ENCODE results near the gene POM121C.
A peak's percentile ranks its signal among the peaks of the same experiment; 100 is the strongest.
"Not testable (repeated sequence)": the region's sequence is repeated elsewhere in the genome, so short reads cannot be mapped to it uniquely, and the experiment has no call there.

The POM121C gene

DNA sequence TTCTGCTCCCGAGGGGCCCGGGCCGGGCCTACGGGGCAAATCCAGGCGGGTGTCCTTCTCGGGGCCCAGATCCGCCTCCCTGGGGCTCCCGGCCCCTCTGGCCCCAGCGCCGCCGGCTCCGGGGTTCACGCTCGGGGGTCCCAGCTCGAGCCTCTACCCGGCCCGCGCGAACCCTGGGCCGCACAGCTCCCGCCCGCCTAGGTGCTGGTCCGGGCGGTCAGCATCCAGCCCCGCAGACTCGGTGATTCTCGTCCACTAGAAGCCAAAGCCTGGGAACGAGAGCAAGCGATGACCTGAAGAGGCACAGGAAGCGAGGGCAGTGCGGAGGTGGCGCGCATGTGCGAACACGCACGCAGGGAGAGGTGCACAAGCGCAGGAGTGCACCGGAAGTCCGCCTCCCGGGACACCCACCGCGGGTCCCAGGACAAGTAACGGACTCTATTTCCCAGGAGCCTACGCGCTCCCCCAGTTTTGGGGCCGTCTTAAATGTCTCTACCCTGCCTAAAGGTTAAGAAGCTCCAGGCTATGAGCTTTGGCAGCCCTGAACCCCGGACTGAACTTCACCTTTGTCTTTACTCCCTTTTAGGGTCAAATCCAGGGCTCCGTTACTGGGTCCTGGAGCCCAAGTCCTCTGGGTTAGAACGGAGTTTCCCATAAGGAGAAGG, at the start of gene POM121C:
Gene POM121C, minus strand, starts transcription at position 321 of the 665 bp plus-strand sequence. CDS start 44,803 bp downstream, outside the sequence.
- DNase-seq (ENCODE audit: low read depth) = peak; percentile 81

DNA sequence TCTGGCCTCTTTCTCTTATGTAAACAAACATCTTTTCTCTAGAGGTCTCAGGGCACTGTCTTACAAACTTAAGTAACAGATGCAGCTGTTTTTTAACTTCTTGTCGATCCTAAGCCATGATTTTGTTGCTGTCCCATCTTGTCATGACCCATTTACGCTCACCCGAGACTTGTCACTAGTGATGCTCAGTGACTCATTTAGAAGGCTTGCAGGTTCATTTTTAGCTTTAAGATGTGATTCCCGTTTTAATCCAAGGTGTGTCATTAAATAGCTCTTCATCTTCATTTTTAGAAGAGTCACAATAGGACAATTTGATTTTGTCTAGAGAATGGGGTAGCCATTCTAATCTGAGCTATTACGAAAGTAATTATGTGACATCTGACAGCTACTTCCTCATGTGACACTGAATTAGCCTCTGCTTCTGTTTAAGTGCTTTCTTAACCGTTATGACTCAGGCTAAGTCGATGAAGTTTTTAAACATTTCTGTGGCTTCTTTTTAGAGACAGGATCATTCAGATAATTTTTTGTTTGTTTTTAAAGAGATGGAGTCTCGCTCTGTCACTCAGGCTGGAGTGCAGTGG, 48.7 kb upstream of the POM121C start:
- no peak for DNase-seq (ENCODE audit: low read depth)

DNA sequence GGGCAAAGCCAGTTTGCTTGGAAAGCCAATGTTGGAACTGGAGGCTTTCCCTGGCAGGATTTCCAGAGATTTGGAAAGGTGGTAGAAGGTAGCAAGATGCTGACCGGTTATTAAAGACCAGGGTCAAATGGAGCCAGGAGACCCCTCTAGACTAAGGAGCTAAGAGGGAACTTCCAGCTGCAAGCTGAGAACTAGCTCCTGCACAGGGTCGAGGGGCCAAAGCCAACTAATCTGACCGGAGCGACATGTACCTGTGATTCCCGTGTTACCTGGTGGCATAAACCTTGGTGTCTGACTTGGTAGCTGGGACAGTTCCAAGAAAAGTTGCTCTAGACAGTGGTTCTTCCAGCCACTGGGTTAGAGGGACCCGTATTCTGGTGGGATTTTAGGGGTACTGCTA, 47.8 kb upstream of the POM121C start:
- no peak for DNase-seq (ENCODE audit: low read depth)

DNA sequence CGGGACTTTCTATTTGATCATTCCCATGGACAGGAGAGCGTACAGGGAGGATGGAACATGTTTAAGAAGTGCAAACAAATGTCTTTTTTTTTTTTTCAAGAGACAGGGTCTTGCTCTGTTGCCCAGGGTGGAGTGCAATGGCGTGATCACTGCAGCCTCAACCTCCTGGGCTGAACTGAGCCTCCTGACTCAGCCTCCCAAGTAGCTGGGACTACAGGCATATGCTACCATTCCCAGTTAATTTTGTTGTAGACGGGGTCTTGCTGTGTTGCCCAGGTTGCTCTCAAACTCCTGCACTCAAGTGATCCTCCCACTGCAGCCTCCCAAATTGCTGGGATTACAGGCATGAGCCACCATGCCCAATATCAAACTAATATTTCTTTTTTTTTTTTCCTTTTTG, 46.5 kb upstream of the POM121C start:
- no peak for DNase-seq (ENCODE audit: low read depth)

DNA sequence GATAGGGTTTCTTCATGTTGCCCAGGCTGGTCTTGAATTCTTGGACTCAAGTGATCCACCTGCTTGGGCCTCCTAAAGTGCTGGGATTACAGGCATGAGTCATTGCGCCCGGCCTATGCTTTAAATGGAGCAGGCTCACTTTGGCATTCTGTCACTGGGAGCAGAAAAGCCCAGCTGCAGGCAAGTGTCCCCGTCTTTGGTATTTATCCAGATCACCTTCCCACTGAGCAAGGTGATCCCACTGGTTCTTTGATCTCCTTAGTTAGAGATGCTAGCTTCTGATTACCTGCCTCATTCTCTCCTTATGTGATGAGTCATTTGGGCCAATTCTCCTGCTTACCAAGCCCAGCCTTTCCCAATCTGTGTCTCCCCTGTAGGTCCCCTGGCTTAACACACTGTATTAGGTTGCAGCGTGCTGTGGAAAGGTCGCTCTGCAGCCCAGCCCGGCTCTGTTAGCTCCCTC, 45.3 kb upstream of the POM121C start:
- no peak for DNase-seq (ENCODE audit: low read depth)

DNA sequence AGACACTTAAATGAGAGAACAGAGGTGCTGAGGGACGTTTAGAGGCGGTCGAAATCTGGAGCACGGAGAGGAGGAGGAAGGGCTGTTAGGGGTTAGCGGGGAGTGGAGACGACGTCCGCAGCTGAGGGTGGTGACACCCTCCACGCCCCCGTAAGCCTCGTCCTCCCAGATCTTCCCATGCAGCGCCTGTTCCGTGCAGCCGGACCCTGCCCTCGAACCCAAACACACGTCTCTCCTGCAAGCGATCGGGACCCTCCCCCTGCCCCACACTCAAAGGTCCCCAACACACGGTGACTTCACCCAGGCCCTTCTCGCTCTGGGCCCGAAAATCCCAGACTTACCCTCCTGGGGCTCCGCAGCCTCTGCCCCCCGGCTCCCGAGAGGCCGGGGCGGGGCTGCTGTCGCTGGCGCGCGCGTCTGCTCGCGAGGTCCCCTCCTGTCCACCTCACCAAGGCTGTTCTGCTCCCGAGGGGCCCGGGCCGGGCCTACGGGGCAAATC, 41.2 kb upstream of the POM121C start:
- DNase-seq (ENCODE audit: low read depth) = not testable (repeated sequence)

DNA sequence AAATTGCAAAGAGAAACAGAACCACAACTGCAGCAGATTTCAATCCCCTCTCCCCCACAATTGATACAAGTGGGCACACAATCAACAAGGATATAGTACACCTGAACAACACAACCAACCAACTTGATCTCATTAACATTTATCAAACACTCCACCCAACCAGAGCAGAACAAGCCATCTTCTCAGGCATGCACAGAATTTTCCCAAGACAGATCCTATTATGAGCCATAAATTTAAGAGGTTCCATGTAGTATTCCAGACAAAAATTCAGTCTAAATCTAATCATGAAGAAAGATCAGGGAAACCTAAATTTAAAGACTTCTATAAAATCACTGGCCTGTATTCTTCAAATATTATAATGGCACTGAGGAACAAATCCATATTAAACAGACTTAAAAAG, 35.6 kb upstream of the POM121C start:
- DNase-seq (ENCODE audit: low read depth) = not testable (repeated sequence)

DNA sequence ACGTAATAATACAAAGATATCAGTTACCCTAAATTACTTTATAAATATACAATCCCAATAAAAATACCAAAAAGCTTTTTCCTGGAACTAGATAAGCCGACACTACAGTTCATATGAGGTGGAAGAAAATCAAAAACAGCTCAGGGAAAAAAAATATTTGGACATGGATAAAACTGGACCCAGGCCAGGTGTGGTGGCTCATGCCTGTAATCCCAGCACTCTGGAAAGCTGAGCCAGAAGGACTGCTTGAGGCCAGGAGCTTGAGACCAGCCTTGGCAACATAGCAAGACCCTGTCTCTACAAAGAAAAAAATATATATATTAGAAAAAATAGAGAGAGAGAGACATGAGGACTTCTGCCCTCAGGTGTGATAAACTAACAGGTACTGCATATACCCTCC, 32.7 kb upstream of the POM121C start:
- not testable (repeated sequence) for DNase-seq (ENCODE audit: low read depth)

DNA sequence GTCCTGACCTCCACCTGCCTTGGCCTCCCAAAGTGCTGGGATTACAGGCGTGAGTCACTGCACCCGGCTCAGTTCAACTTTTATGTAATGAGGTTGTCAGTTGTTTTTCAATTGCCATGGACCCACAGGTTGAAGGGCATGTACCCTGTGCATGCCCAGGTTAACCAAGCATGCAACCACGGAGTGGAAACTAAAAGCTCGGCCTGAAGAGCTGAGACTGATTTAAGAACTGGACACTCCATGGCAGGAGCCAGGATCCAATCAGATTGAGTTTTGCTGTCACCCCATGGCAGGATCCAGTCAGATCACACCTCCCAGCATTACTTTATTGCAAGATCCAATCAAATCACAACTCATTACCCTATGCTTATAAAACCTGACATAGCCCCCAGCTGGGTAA, 22.9 kb upstream of the POM121C start:
- not testable (repeated sequence) for DNase-seq (ENCODE audit: low read depth)

DNA sequence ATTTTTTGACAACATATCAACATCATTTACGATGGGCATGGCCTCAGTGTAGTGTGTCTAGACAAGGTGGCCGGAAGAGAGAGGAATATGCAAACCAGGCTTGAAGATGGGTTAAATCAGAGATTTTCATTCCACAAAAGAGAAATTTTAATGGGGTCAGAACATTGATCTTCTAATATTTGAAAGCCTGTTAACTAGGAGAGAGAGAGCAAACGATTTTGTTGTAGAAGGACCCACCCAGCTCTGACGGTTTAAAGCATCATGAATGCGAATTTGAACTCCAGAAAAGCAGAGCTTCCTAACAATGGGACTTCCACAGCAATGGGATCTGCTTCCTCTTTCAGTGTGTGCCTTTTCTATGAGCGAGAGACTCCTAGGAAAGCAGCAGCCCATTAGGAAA, 5.9 kb upstream of the POM121C start, which contains the start of gene SPDYE5:
Gene SPDYE5, plus strand, starts transcription at position 301 of the 400 bp plus-strand sequence. CDS start 1,728 bp downstream, outside the sequence.
- DNase-seq (ENCODE audit: low read depth) = not testable (repeated sequence)

DNA sequence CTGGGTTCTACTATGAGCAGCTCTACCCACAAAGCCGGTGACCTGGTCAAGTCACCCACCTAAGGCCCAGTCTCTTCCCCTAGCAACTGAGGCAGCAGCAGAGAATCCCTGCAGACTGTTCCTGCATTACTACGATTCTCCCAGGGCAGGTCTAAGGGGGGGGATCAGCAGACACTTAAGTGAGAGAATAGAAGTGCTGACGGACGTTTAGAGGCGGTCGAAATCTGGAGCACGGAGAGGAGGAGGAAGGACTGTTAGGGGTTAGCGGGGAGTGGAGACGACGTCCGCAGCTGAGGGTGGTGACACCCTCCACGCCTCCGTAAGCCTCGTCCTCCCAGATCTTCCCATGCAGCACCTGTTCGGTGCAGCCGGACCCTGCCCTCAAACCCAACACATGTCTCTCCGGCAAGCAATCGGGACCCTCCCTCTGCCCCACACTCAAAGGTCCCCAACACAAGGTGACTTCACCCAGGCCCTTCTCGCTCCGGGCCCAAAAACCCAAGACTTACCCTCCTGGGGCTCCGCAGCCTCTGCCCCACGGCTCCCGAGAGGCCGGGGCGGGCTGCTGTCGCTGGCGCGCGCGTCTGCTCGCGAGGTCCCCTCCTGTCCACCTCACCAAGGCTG, 632 bp downstream of the POM121C start:
- not testable (repeated sequence) for DNase-seq (ENCODE audit: low read depth)

DNA sequence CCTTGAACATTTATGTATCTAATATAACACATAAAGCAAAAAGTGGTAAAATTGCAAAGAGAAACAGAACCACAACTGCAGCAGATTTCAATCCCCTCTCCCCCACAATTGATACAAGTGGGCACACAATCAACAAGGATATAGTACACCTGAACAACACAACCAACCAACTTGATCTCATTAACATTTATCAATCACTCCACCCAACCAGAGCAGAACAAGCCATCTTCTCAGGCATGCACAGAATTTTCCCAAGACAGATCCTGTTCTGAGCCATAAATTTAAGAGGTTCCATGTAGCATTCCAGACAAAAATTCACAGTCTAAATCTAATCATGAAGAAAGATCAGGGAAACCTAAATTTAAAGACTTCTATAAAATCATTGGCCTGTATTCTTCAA, 5.8 kb downstream of the POM121C start:
- not testable (repeated sequence) for DNase-seq (ENCODE audit: low read depth)

DNA sequence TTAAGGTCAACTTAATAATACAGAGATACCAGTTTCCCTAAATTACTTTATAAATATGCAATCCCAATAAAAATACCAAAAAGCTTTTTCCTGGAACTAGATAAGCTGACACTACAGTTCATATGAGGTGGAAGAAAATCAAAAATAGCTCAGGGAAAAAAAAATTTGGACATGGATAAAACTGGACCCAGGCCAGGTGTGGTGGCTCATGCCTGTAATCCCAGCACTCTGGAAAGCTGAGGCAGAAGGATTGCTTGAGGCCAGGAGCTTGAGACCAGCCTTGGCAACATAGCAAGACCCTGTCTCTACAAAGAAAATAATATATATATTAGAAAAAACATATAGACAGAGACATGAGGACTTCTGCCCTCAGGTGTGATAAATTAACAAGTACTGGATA, 8.6 kb downstream of the POM121C start:
- not testable (repeated sequence) for DNase-seq (ENCODE audit: low read depth)

DNA sequence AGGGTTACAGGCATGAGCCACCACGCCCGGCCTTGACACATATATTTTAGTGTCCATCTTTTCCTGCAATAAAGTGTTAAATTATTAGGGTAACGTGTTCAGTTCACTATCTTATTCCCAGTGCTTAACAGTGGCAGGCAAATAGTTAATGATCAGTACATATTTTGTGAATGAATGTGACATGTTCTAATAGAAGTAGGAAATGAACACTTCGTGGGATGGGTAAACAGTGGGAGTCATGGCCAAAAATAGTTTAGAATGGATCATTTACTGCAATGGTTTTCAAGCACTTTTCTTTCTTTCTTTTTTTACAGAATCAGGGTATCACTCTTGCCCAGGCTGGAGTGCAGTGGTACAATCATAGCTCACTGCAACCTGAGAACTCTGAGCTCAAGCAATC, 15.9 kb downstream of the POM121C start:
- DNase-seq (ENCODE audit: low read depth) = not testable (repeated sequence)

DNA sequence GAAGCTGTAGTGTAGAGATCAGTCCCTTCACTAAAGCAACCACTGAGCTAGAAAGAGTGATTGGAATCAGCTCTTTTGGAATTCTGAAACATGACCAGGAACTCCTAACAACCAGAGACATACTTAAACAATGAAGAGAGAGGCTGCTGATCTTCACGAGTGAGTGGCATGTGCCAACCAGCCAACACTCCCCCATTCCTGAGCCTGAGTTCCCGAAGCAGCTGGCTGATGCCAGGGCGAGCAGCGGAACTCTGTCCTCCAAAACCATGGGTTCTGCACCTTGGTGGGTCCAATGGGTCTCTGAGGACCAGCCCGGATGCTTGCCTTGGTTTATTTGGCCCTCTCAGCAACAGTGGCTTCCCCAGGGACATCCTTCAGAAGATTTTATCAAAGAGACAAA, 25.6 kb downstream of the POM121C start:
- DNase-seq (ENCODE audit: low read depth) = not testable (repeated sequence)

DNA sequence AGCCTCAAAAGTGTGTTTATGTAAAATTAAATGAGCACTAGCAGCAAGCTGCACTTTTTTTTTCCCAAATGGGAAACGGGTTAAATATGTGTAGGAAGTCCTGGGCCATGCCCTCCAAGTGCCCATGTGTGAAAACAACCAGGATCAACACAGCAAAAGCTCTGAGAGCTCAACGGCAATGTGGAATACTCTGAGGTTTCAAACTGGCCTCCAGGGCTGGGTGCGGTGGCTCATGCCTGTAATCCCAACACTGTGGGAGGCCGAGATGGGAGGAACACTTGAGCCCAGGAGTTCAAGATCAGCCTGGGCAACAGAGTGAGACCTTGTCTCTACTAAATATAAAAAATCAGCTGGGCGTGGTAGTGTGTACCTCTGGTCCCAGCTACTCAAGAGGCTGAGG, 28.1 kb downstream of the POM121C start:
- DNase-seq (ENCODE audit: low read depth) = not testable (repeated sequence)

DNA sequence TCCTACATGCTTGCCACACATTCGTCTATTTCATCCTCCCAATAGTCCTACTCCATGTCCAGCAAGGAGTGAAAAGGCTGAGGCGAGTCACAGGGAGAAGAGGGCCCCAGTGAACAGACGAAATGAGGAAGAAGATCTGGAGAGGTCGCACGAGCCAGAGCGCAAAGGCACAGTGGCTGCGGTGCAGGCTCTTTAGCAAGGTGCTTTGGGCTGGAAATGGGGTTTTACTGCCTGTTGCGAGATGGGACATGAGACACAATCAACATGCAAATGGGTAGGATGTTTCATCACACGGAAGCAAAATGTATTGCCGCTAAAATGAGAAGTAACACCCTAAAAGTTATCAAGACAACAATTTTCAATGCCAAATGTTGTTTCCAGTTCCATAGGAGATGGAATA, 29.7 kb downstream of the POM121C start:
- not testable (repeated sequence) for DNase-seq (ENCODE audit: low read depth)

DNA sequence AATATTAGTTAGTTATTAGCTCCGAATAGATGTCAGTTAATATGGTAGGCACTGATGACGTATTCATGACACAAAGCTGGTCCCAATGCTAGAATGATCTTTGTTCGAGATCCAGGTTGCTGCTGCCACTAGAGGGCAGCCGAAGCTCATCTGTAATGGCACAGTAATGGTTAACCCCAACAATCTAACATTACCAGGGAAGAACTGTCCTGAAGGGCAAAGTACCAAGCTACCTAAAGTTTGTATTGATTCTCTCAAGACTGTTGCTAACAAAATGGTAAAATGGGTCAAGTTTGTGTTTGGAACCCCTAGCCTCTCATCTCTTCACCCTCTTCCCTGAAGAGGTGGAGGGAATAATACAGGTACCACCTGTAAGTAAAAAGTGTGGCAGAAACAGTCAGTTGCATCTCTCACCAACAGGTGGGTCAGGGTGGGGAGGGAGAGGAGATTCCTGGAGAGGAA, 33.6 kb downstream of the POM121C start:
- not testable (repeated sequence) for DNase-seq (ENCODE audit: low read depth)

DNA sequence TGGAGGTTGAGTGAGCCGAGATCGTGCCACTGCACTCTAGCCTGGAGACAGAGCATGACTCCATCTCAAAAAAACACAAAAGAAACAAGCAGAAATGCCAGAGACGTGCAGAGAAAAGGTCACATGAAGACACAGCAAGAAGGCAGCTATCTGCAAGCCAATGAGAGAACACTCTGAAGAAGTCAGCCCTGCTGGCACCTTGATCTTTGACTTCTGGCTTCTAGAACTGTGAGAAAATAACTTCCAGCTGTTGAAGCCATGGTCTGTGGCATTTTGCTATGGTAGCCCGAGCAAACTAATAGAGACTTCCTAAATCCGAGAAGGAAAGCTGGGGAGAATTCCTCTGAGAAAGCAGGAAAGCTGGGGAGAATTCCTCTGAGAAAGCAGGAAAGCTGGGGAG, 36.2 kb downstream of the POM121C start:
- not testable (repeated sequence) for DNase-seq (ENCODE audit: low read depth)

DNA sequence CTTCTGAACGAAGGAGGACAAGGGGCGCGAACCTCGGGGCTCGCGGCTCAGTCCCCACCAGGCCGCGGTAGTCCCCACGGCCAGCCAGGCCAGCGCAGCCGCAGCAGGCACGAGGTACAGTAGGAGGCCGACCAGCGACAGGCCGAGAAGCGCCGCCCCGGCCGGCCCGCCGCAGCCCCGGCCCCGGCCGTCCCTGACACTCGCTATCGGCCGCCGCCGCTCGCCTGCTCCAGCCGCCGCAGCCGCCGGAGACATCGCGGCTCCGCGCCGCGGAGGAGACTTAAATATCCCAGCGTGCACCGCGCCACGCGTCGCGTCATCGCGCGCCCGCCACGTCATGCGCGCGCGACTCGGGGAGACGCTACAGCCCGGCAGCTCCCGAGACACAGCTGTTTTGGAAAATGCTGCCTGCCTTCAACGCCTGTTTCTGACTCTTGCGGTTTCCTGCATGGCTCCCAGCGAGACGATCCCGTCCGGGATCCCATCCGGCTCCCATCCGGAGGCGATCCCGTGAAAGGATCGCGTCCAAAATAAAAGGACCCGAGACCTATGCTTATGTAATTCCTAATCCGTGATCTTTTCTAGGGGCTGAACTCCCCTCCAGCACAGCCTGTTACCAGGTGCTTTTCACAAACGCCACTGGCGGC, 43.5 kb downstream of the POM121C start:
- not testable (repeated sequence) for DNase-seq (ENCODE audit: low read depth)

DNA sequence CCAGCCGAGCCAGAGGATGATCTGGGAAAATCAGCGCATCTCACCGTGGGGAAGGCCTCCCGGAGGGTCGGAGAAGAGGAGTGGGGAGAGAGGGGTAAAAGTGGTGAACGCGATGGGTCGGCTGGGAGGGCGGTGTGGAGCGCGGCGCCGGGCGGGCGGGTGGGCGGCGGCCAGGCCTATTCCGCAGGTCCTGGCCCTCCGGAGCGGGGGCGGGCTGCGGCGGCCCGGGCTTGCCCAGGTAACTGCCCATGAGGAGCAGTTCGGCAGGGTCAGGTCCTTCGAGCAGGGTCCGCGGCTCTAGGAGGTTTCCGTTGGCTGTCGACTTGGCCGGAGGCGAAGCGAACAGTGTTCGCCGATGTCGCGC, 44.0 kb downstream of the POM121C start:
- not testable (repeated sequence) for DNase-seq (ENCODE audit: low read depth)

DNA sequence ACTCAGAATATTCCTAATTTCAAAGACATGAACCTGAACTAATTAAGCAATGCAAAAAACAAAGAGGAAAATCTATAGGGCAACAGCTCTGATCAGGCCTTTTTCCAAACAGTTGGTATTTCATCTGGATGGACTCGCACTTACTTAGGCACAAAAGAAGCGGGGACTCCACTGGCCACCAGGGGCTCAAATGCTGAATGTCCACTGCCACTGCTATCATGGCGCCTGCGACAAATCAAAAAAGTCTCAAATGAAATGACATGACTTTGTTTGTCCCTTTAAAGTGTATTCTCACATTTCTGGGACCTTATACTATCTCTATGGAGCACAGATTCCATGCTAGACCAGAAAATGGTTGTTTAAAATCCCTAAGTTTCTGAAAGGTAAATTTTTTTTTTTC, 47.1 kb downstream of the POM121C start:
- DNase-seq (ENCODE audit: low read depth) = not testable (repeated sequence)

All from fibroblast of the conjunctiva (primary cell).